ENCODE measurements around the gene FJX1. TPM values are rescaled to one million over a fixed set of nuclear protein-coding genes. Genes with fewer than 3 reads are reported as not detected.

Gene FJX1
- total RNA-seq, 1 experiment from 2014 or later = 71.4 TPM

GRCh38 chr11:35614939-35615569 lies 3.2 kb upstream of the FJX1 start:
- POLR2A ChIA-PET (ENCODE audit: unreplicated experiment) = interaction anchor here (0.6 kb wide), 1 partner anchor 363 kb away, joined by 3 read pairs; no protein-coding TSS in a partner anchor
- no peak overlapping the region for H3K4me3 ChIP-seq (ENCODE audit: low read length)

GRCh38 chr11:35615921-35616900 lies 2.0 kb upstream of the FJX1 start:
- no peaks in the 10 kb centered on the region for H3K9me3 ChIP-seq (ENCODE audit: low read length)
- H3K27me3 ChIP-seq (ENCODE audit: low read length) = no peaks in the 10 kb centered on the region
- ATAC-seq (peak; percentile 3; the same call in 1 of the 2 replicates), DNase-seq (peak; percentile 69)
- no peaks in the 10 kb centered on the region for H3F3A ChIP-seq (ENCODE audit: low read length, unreplicated experiment)
- H3K4me3 ChIP-seq (ENCODE audit: low read length) = no peak overlapping the region
- H3K36me3 ChIP-seq (ENCODE audit: low read depth, low read length) = no peaks in the 10 kb centered on the region
- no TSS peak for BruUV-seq (replicated peaks)
- CTCF ChIA-PET = interaction anchor here (0.7 to 2.2 kb wide), 3 partner anchors 128 to 533 kb away, joined by 3 to 11 read pairs (median 4); no protein-coding TSS in a partner anchor
- peak overlapping the region; percentile 93 for H3K27ac ChIP-seq (ENCODE audit: low read length)
- H3K4me1 ChIP-seq (ENCODE audit: insufficient read depth, low read length) = peaks cover 36% of the 10 kb centered on the region
- no peaks in the 10 kb centered on the region for H3K9me2 ChIP-seq (replicated peaks; ENCODE audit: low read length)
- H3K79me2 ChIP-seq (ENCODE audit: low read length) = peaks cover 26% of the 10 kb centered on the region
- no peak overlapping the region for H3K9ac ChIP-seq (ENCODE audit: low read length)
- H4K20me1 ChIP-seq (ENCODE audit: low read length) = peaks cover 5% of the 10 kb centered on the region
- peak overlapping the region; percentile 91 for H3K4me2 ChIP-seq (ENCODE audit: low read length)
- no peak overlapping the region for H2AFZ ChIP-seq (ENCODE audit: low read length)
- intact Hi-C loops (cut with micrococcal nuclease) = loop anchor here (1.0 to 10.0 kb wide), 12 partner anchors 94 to 651 kb away; partner anchors contain the start of gene LDLRAD3
- TF ChIP-seq EZH2 (IDR thresholded peaks at IDR 0.05; ENCODE audit: low read length, unreplicated experiment) (no peak), EZH2phosphoT487 (IDR thresholded peaks at IDR 0.05; ENCODE audit: borderline replicate concordance, low read length) (no peak), CTCF (conservative IDR thresholded peaks at IDR 0.05; ENCODE audit: low read depth, low read length) (peak; percentile 82)
- POLR2A ChIA-PET (ENCODE audit: unreplicated experiment) = interaction anchor here (0.6 to 0.7 kb wide), 2 partner anchors 126 to 362 kb away, joined by 3 read pairs; no protein-coding TSS in a partner anchor

More at GRCh38 chr11:35614939-35615569, 3.2 kb upstream of the FJX1 start:
- H3K27me3 ChIP-seq (ENCODE audit: low read length) = no peaks in the 10 kb centered on the region
- CTCF ChIA-PET = interaction anchor here (0.6 to 2.2 kb wide), 3 partner anchors 127 to 648 kb away, joined by 4 to 11 read pairs (median 5); no protein-coding TSS in a partner anchor
- peaks cover 31% of the 10 kb centered on the region for H3K4me1 ChIP-seq (ENCODE audit: insufficient read depth, low read length)
- H3K4me2 ChIP-seq (ENCODE audit: low read length) = peak overlapping the region; percentile 62
- BruUV-seq (replicated peaks) = no TSS peak
- DNase-seq (peak; percentile 80), ATAC-seq (peak; percentile 8)
- peaks cover 14% of the 10 kb centered on the region for H3K79me2 ChIP-seq (ENCODE audit: low read length)
- peak overlapping the region; percentile 52 for H3K27ac ChIP-seq (ENCODE audit: low read length)
- H3K9ac ChIP-seq (ENCODE audit: low read length) = no peak overlapping the region
- H4K20me1 ChIP-seq (ENCODE audit: low read length) = no peaks in the 10 kb centered on the region
- no peaks in the 10 kb centered on the region for H3K36me3 ChIP-seq (ENCODE audit: low read depth, low read length)
- no peaks in the 10 kb centered on the region for H3K9me2 ChIP-seq (replicated peaks; ENCODE audit: low read length)
- H3K9me3 ChIP-seq (ENCODE audit: low read length) = no peaks in the 10 kb centered on the region
- TF ChIP-seq EZH2 (IDR thresholded peaks at IDR 0.05; ENCODE audit: low read length, unreplicated experiment) (no peak), CTCF (conservative IDR thresholded peaks at IDR 0.05; ENCODE audit: low read depth, low read length) (no peak), EZH2phosphoT487 (IDR thresholded peaks at IDR 0.05; ENCODE audit: borderline replicate concordance, low read length) (no peak)
- intact Hi-C loops (cut with micrococcal nuclease) = loop anchor here (5.0 to 10.0 kb wide), 6 partner anchors 107 to 420 kb away; partner anchors contain the start of gene LDLRAD3
- 0 out of 2 replicates have a peak overlapping the region, but pooled peaks have one; percentile 16 for H2AFZ ChIP-seq (ENCODE audit: low read length)
- no peaks in the 10 kb centered on the region for H3F3A ChIP-seq (ENCODE audit: low read length, unreplicated experiment)

Data from PC-3 (cell line).